Stomach (tissue), 9 donors: ENCODE results near the gene WIZ. TPM values are rescaled to one million over a fixed set of nuclear protein-coding genes. Genes with fewer than 3 reads are reported as not detected.

Experiments
- DNase-seq, 2 donors: peaks; one replicate each; pipeline versions ENCODE4 v3.0.0 to v3.0.0-alpha.2; 2013 to 2019
- H3K27ac ChIP-seq, 5 donors: fragments of 200-600 bp in 4 of 5; sonication (generic) in 4 of 5; one replicate each; pipeline ENCODE4 v1.5.1; 2013 to 2019; ENCODE audit warnings: mild to moderate bottlenecking in 1 of 5, moderate library complexity in 1 of 5
- H3K27me3 ChIP-seq, 3 donors: fragments of 200-600 bp; sonication (generic); one replicate each; pipeline ENCODE4 v1.5.1; 2017 to 2019; ENCODE audit warnings: mixed run types in 1 of 3
- H3K36me3 ChIP-seq, 4 donors: fragments of 200-600 bp; sonication (generic); 1 replicate in 3 of 4; 2 replicates in 1 of 4; pipeline ENCODE4 v1.5.1; 2016 to 2019
- H3K4me1 ChIP-seq, 4 donors: fragments of 200-600 bp; sonication (generic); one replicate each; pipeline ENCODE4 v1.5.1; 2016 to 2019
- H3K4me3 ChIP-seq, 4 donors: fragments of 200-600 bp; sonication (generic) in 3 of 4; one replicate each; pipeline ENCODE4 v1.5.1; 2016 to 2019; ENCODE audit warnings: mild to moderate bottlenecking in 1 of 4
- H3K9me3 ChIP-seq, 4 donors: fragments of 200-600 bp; sonication (generic); one replicate each; pipeline ENCODE4 v1.5.1; 2016 to 2019
- CTCF ChIP-seq, 7 experiments: fragments of 450-650 bp in 4 of 7; fragments of 200-600 bp in 3 of 7; sonication (generic) in 3 of 7; IDR thresholded peaks; one replicate each; pipeline ENCODE4 v1.5.1; 2016 to 2019; ENCODE audit warnings: antibody characterized with exemption in 7 of 7, control low read depth in 2 of 7, mild to moderate bottlenecking in 1 of 7
- EP300 ChIP-seq: sonication (generic); formaldehyde crosslinking; IDR thresholded peaks from one replicate; pipeline ENCODE4 v1.6.1; 2017; ENCODE audit warnings: antibody characterized with exemption
- POLR2A ChIP-seq, 4 donors: fragments of 450-650 bp; IDR thresholded peaks; one replicate each; pipeline ENCODE4 v1.6.1; 2016; ENCODE audit warnings: antibody characterized with exemption in 4 of 4, control low read depth in 2 of 4, mild to moderate bottlenecking in 1 of 4, moderate library complexity in 1 of 4
- POLR2AphosphoS5 ChIP-seq, 3 donors: sonication (generic); formaldehyde crosslinking; IDR thresholded peaks; one replicate each; pipeline ENCODE4 v1.6.1; 2016; ENCODE audit warnings: antibody characterized with exemption in 3 of 3
- WGBS, 5 donors: extraction: QIAGEN DNeasy Blood & Tissue Kit in 3 of 5; methylation state at CpG; one replicate each; pipeline versions ENCODE4 v1.1.5 to v1.1.7; 2013 to 2018; 5-methylcytosine and 5-hydroxymethylcytosine counted together
- intact Hi-C: fragments of 100-400 bp; cut with DNase I; formaldehyde crosslinking; loops from one replicate; pipeline ENCODE4 v1.15.1; 2023; ENCODE audit warnings: low total_unique reads
- polyA plus RNA-seq, 3 donors: library from polyadenylated mRNA; stranded (reverse); fragments of 200-250 nt; gene quantifications; one replicate each; pipeline ENCODE4 v1.2.3, GENCODE V29; 2013
- total RNA-seq, 5 donors: library from RNA; depleted of rRNA; stranded (reverse); fragments of >200 nt; gene quantifications; one replicate each; pipeline versions ENCODE4 v1.1.0 to v1.2.3, GENCODE V29; 2014 to 2016
- donor health status: healthy with polysubstance abuse.
- donor health status: Bipolar disorder and iron deficiency.
- donor health status: healthy.

Gene WIZ
- total and polyA plus RNA-seq, 8 donors = 13.9 to 124 (median 18.3) TPM

DNA sequence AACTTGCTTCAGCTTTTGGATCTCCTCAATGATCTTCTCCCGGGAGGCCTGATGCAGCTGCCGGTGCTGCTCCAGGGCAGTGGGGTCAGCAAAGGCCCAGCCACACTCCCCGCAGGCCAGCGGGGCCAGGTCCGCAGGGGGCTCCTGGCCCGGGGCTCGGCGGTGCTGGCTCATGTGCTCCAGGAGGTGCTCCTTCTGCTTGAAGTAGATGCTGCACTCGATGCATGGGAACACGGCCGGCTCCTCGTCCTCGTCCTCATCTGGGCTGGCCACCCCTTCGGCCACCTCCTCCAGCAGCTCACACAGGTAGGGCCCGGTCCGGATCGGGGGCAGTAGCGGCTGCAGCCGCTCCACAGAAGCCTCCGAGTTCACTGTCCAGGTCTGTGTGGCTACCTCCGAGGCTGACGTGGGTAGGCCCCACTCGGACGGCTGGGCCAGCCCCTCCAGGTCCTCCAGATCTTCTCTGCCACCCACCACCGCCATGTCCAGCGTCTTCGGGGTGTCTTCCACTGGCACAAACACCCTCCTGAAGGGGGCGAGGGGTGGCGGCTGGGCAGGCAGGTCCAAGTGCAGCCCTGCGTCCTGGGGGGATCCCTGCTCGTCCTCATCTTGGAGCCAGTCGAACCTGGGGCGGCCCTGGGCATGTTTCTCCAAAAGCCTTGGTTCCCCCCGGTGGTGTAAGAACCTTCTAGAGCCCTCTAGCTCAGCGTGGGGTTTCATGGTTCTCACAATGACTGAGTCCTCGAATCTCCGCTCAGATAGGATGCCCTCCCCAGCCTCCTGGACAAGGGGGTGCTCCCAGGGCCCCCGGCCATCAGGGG, 9.7 kb downstream of the WIZ start:
- WGBS, 5 donors = 91 to 95% (median 93%) methylated on average over 33 to 38 of the region's 38 CpGs
- Histone ChIP-seq H3K4me3 (no peak overlapping the region), H3K27me3 (no peaks in the 10 kb centered on the region), H3K4me1 (peaks cover 4 to 23% (median 17%) of the 10 kb centered on the region in 4 donors), H3K36me3 (peaks cover 0 to 43% (median 12%) of the 10 kb centered on the region in 4 donors), H3K27ac (no peak overlapping the region), H3K9me3 (no peaks in the 10 kb centered on the region)
- intact Hi-C loops = no loop called here
- TF ChIP-seq POLR2A (IDR thresholded peaks at IDR 0.05) = no peak
- TF ChIP-seq EP300 = no peak
- DNase-seq = no peak

DNA sequence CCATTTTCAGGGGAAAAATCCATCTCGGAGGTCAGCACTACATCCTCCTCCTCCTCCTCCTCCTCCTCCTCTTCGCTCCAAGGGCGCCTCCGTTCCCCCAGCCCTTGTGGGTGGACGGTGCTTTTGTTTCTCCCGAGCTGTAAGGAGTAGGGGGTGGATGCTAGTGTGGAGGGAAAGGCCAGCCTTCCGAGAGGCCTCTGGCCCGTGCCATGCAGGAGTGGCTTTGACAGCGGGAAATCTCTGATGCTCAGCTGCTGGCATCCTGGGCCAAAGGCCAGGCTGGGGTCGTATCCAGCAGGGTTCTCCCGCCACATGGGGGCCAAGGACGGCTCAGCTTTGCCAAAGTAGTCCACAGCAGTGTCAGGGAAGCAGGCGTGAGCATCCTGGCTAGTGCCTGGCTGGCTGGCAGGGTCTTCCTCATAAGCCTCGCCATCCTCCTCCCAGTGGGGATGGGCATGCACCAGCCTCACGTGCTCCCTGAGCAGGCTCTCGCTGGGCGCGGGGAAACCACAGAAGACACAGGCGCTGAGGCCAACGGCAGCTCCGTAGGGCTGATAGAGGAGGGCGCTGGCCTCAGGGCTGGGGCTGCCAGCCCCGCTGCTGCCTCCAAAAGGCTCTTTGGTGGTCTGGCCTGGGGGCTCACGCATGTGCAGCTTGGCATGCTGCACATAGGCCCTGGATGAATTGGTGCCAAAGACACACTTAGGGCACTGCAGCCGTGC, 10.5 kb downstream of the WIZ start:
- TF ChIP-seq POLR2A (IDR thresholded peaks at IDR 0.05) (no peak), POLR2AphosphoS5 (IDR thresholded peaks at IDR 0.05) (no peak), CTCF (IDR thresholded peaks at IDR 0.05) (no peak), EP300 (no peak)
- Histone ChIP-seq H3K4me1 (peaks cover 4 to 23% (median 17%) of the 10 kb centered on the region in 4 donors), H3K27me3 (no peaks in the 10 kb centered on the region), H3K36me3 (peaks cover 0 to 35% (median 9%) of the 10 kb centered on the region in 4 donors), H3K27ac (peak overlapping the region in 2 of 5 donors; percentile 58 to 73), H3K4me3 (no peak overlapping the region), H3K9me3 (no peaks in the 10 kb centered on the region)
- no peak for DNase-seq
- WGBS, 5 donors = 80 to 91% (median 85%) methylated on average over 14 to 25 of the region's 25 CpGs
- intact Hi-C loops = no loop called here

GRCh38 chr19:15438577-15438976, 11.2 kb downstream of the WIZ start:
- Histone ChIP-seq H3K27ac (peak overlapping the region in 2 of 5 donors; percentile 58 to 73), H3K27me3 (no peaks in the 10 kb centered on the region), H3K4me3 (no peak overlapping the region), H3K4me1 (peaks cover 4 to 27% (median 19%) of the 10 kb centered on the region in 4 donors), H3K36me3 (peaks cover 0 to 32% (median 9%) of the 10 kb centered on the region in 4 donors), H3K9me3 (no peaks in the 10 kb centered on the region)
- DNase-seq = no peak
- intact Hi-C loops = no loop called here
- TF ChIP-seq POLR2A (IDR thresholded peaks at IDR 0.05) = no peak
- TF ChIP-seq POLR2AphosphoS5 (IDR thresholded peaks at IDR 0.05) = no peak
- no peak for TF ChIP-seq CTCF (IDR thresholded peaks at IDR 0.05)
- no peak for TF ChIP-seq EP300
- WGBS, 5 donors = 90 to 94% (median 93%) methylated on average over 14 to 27 of the region's 27 CpGs

DNA sequence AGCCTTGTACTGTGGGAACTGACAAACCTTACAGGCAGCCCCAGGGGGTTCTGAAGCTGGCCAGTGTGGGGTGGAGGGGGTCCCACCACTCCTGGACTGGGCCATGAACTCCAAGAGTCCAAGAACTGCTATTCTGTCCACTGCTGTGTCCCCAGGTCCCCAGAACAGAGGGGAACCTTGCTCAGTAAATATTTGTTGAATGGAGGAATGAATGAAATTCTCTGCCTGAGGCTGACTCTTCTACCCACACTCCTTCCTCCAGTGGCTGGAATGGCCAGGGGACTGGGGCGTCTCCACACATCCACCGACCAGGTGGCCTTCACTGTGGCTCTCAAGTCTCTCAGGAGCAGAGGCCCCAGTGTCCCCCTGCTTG, 11.6 kb downstream of the WIZ start:
- Histone ChIP-seq H3K27me3 (no peaks in the 10 kb centered on the region), H3K27ac (peak overlapping the region in 4 of 5 donors; percentile 41 to 73 (median 54)), H3K9me3 (no peaks in the 10 kb centered on the region), H3K4me3 (no peak overlapping the region), H3K4me1 (peaks cover 4 to 31% (median 24%) of the 10 kb centered on the region in 4 donors), H3K36me3 (peaks cover 0 to 32% (median 9%) of the 10 kb centered on the region in 4 donors)
- intact Hi-C loops = no loop called here
- DNase-seq = no peak
- TF ChIP-seq EP300 = no peak
- TF ChIP-seq POLR2A (IDR thresholded peaks at IDR 0.05) = no peak
- no peak for TF ChIP-seq CTCF (IDR thresholded peaks at IDR 0.05)
- TF ChIP-seq POLR2AphosphoS5 (IDR thresholded peaks at IDR 0.05) = no peak
- 40 to 80% (median 53%) methylated on average over 2 of the region's 2 CpGs for WGBS, 5 donors
